Measurements from ENCODE around the gene NLRC5.

DNA sequence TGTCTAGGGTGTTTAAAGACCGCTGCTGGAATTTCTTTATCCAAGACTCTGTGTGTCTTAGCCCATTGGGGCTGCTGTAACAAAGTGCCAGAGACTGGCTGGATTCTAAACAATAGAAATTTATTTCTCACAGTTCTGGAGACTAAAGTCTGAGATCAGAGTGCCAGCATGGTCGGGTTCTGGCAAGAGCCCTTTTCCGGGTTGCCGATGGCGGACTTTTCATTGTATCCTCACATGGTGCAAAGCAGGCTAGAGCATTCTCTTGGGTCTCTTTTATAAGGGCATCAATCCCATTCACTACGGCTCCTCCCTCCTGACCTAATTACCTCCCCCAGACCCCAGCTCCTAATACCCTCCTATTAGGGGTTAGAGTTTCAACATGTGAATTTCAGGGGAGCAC, 9.5 kb downstream of the NLRC5 start:
- TF ChIP-seq CTCF (IDR thresholded peaks at IDR 0.05; ENCODE audit: low read depth, low read length) (no peak), POLR2A (IDR thresholded peaks at IDR 0.05; ENCODE audit: extremely low read depth, insufficient read length) (no peak), MAX (IDR thresholded peaks at IDR 0.05; ENCODE audit: low read depth, low read length) (no peak), MYC (IDR thresholded peaks at IDR 0.05; ENCODE audit: low read depth, low read length) (no peak)

All from NB4 (cell line).